ENCODE measurements around the gene STRBP.

STRBP gene

GRCh38 chr9:123266655-123267399, 1.6 kb downstream of the STRBP start:
- no peak overlapping the region for H3K27ac ChIP-seq (ENCODE audit: low read depth, low read length)
- peaks cover 11% of the 10 kb centered on the region; the same call in 1 of the 2 replicates for H3K27me3 ChIP-seq (ENCODE audit: control insufficient read depth, insufficient read depth, low read length)
- H3K36me3 ChIP-seq (ENCODE audit: control insufficient read depth, insufficient read depth, low read length), result no peaks in the 10 kb centered on the region
- peak overlapping the region; percentile 23 for H3K9ac ChIP-seq (ENCODE audit: low read length)
- no peaks in the 10 kb centered on the region for H3K9me3 ChIP-seq (ENCODE audit: control insufficient read depth, insufficient read depth, low read depth, low read length)
- peaks cover 28% of the 10 kb centered on the region for H3K4me1 ChIP-seq (ENCODE audit: control insufficient read depth, insufficient read depth, low read length)
- H3K4me3 ChIP-seq (ENCODE audit: low read depth, low read length), result peak overlapping the region; percentile 84

DNA sequence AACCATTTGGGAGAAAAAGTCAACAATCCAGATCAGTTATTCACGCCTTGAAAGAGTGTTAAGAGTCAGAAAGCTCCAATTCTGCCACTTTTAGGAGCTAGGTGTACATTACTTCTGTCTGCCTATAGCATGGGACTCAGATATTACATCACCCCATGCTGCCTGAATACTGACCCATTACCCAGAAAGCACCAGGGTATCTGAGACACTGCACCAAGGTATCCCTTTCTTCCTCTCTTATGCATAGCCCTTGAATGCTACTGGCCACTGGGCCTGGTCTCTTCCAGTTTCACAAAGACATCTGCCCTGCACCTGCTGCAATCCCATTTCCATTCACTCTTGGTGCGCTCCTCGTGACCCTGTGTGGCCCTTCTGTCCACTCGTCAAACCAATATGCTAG, 2.6 kb downstream of the STRBP start:
- H3K36me3 ChIP-seq (ENCODE audit: control insufficient read depth, insufficient read depth, low read length), result no peaks in the 10 kb centered on the region
- H3K27ac ChIP-seq (ENCODE audit: low read depth, low read length), result no peak overlapping the region
- no peaks in the 10 kb centered on the region for H3K9me3 ChIP-seq (ENCODE audit: control insufficient read depth, insufficient read depth, low read depth, low read length)
- H3K27me3 ChIP-seq (ENCODE audit: control insufficient read depth, insufficient read depth, low read length), result peaks cover 11% of the 10 kb centered on the region; the same call in 1 of the 2 replicates
- no peak overlapping the region; the same call in 1 of the 2 replicates for H3K4me3 ChIP-seq (ENCODE audit: low read depth, low read length)
- no peak overlapping the region for H3K9ac ChIP-seq (ENCODE audit: low read length)
- peaks cover 28% of the 10 kb centered on the region for H3K4me1 ChIP-seq (ENCODE audit: control insufficient read depth, insufficient read depth, low read length)

- Histone ChIP-seq H3K4me1 (ENCODE audit: control insufficient read depth, insufficient read depth, low read length) (peaks cover 28% of the 10 kb centered on the region), H3K4me3 (ENCODE audit: low read depth, low read length) (no peak overlapping the region), H3K9ac (ENCODE audit: low read length) (no peak overlapping the region), H3K27ac (ENCODE audit: low read depth, low read length) (no peak overlapping the region), H3K36me3 (ENCODE audit: control insufficient read depth, insufficient read depth, low read length) (no peaks in the 10 kb centered on the region), H3K27me3 (ENCODE audit: control insufficient read depth, insufficient read depth, low read length) (peaks cover 2% of the 10 kb centered on the region; the same call in 1 of the 2 replicates), H3K9me3 (ENCODE audit: control insufficient read depth, insufficient read depth, low read depth, low read length) (no peaks in the 10 kb centered on the region)
Observed at GRCh38 chr9:123263227-123263626, 5.2 kb downstream of the STRBP start.

GRCh38 chr9:123262338-123262737, 6.0 kb downstream of the STRBP start:
- no peak overlapping the region for H3K9ac ChIP-seq (ENCODE audit: low read length)
- no peak overlapping the region for H3K4me3 ChIP-seq (ENCODE audit: low read depth, low read length)
- no peaks in the 10 kb centered on the region for H3K9me3 ChIP-seq (ENCODE audit: control insufficient read depth, insufficient read depth, low read depth, low read length)
- H3K27me3 ChIP-seq (ENCODE audit: control insufficient read depth, insufficient read depth, low read length), result peaks cover 2% of the 10 kb centered on the region; the same call in 1 of the 2 replicates
- H3K27ac ChIP-seq (ENCODE audit: low read depth, low read length), result no peak overlapping the region
- H3K4me1 ChIP-seq (ENCODE audit: control insufficient read depth, insufficient read depth, low read length), result peaks cover 28% of the 10 kb centered on the region
- H3K36me3 ChIP-seq (ENCODE audit: control insufficient read depth, insufficient read depth, low read length), result no peaks in the 10 kb centered on the region

DNA sequence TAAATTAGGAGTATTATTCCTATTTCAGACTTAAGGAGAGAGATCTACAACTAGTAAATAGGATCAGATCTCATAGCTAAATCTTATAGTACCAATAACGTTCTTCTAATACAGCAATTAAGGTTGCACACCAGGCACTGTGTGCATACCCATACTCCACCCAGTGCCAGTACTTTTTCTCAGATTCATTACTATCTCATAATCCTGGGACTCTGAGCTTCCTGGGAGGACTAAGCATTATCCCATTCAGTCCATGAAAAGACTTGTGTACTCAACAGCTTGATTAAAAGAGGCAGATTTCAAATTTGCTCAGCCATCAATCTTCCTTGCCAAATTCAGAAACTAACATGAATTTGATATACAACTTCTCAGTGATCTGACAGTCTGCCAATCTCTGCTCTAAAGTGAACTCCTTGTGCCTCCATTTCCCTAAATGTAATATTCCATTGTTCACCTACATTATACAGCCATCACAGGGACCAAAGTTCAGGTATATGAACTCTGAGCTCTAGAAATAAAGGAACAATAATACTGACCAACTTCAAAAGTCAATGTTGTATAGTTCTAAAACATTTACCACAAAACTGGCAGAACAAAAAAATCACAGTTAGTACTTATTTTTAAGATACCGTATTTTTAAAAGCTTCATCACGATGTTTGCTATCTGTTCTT, 7.2 kb downstream of the STRBP start:
- H3K4me3 ChIP-seq (ENCODE audit: low read depth, low read length), result no peak overlapping the region
- H3K9me3 ChIP-seq (ENCODE audit: control insufficient read depth, insufficient read depth, low read depth, low read length), result no peaks in the 10 kb centered on the region
- no peaks in the 10 kb centered on the region for H3K36me3 ChIP-seq (ENCODE audit: control insufficient read depth, insufficient read depth, low read length)
- no peak overlapping the region for H3K27ac ChIP-seq (ENCODE audit: low read depth, low read length)
- H3K27me3 ChIP-seq (ENCODE audit: control insufficient read depth, insufficient read depth, low read length), result no peaks in the 10 kb centered on the region
- H3K9ac ChIP-seq (ENCODE audit: low read length), result no peak overlapping the region
- H3K4me1 ChIP-seq (ENCODE audit: control insufficient read depth, insufficient read depth, low read length), result peaks cover 18% of the 10 kb centered on the region; the same call in 1 of the 2 replicates

GRCh38 chr9:123260340-123260739, 8.0 kb downstream of the STRBP start:
- Histone ChIP-seq H3K9me3 (ENCODE audit: control insufficient read depth, insufficient read depth, low read depth, low read length) (no peaks in the 10 kb centered on the region), H3K4me1 (ENCODE audit: control insufficient read depth, insufficient read depth, low read length) (peaks cover 13% of the 10 kb centered on the region; the same call in 1 of the 2 replicates), H3K9ac (ENCODE audit: low read length) (no peak overlapping the region), H3K27me3 (ENCODE audit: control insufficient read depth, insufficient read depth, low read length) (no peaks in the 10 kb centered on the region), H3K36me3 (ENCODE audit: control insufficient read depth, insufficient read depth, low read length) (no peaks in the 10 kb centered on the region), H3K4me3 (ENCODE audit: low read depth, low read length) (no peak overlapping the region), H3K27ac (ENCODE audit: low read depth, low read length) (no peak overlapping the region)

DNA sequence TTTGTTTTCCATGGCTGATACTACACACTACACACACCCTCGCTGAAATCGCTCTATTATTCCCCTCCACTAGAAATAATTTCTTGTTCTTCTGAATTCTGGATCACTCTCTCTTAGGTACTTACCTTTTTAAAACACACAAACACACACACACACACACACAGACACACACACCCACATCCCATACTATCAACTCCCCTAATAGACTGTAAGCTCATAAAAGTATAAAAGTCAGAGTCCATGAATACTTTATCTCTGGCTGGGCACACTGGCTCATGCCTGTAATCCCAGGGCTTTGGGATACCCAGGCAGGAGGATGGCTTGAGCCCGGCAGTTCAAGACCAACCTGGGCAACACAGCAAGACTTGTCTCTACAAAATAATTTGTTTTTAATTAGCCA, 11.1 kb downstream of the STRBP start:
- Histone ChIP-seq H3K4me3 (ENCODE audit: low read depth, low read length) (no peak overlapping the region), H3K27ac (ENCODE audit: low read depth, low read length) (no peak overlapping the region), H3K36me3 (ENCODE audit: control insufficient read depth, insufficient read depth, low read length) (no peaks in the 10 kb centered on the region), H3K27me3 (ENCODE audit: control insufficient read depth, insufficient read depth, low read length) (no peaks in the 10 kb centered on the region), H3K4me1 (ENCODE audit: control insufficient read depth, insufficient read depth, low read length) (no peaks in the 10 kb centered on the region), H3K9me3 (ENCODE audit: control insufficient read depth, insufficient read depth, low read depth, low read length) (no peaks in the 10 kb centered on the region), H3K9ac (ENCODE audit: low read length) (no peak overlapping the region)

DNA sequence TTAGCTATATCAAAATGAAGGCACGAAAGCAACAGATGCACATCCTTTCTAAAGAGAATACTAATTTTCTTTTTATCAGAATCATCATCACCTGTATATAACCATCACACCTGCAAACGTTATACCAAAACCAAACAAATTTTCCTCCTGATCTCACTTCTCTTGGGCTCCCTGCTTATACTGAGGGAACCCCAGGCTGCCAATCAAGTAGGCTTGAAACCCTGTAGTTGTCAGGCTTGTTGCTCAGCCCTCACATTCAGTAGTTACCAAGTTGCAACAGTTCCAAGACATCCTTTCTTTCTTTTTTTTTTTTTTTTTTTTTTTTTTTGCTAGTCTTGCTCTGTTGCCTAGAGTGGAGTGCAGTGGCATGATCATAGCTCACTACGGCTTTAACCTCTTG, 12.7 kb downstream of the STRBP start:
- Histone ChIP-seq H3K9me3 (ENCODE audit: control insufficient read depth, insufficient read depth, low read depth, low read length) (no peaks in the 10 kb centered on the region), H3K27ac (ENCODE audit: low read depth, low read length) (no peak overlapping the region)

GRCh38 chr9:123253204-123253603, 15.2 kb downstream of the STRBP start:
- H3K4me3 ChIP-seq (ENCODE audit: low read depth, low read length), result no peak overlapping the region
- H3K36me3 ChIP-seq (ENCODE audit: control insufficient read depth, insufficient read depth, low read length), result no peaks in the 10 kb centered on the region
- no peaks in the 10 kb centered on the region for H3K9me3 ChIP-seq (ENCODE audit: control insufficient read depth, insufficient read depth, low read depth, low read length)
- H3K9ac ChIP-seq (ENCODE audit: low read length), result no peak overlapping the region
- no peaks in the 10 kb centered on the region for H3K4me1 ChIP-seq (ENCODE audit: control insufficient read depth, insufficient read depth, low read length)
- no peaks in the 10 kb centered on the region for H3K27me3 ChIP-seq (ENCODE audit: control insufficient read depth, insufficient read depth, low read length)
- H3K27ac ChIP-seq (ENCODE audit: low read depth, low read length), result no peak overlapping the region

More for the DNA sequence above, 12.7 kb downstream of the STRBP start:
- Histone ChIP-seq H3K4me3 (ENCODE audit: low read depth, low read length) (no peak overlapping the region), H3K36me3 (ENCODE audit: control insufficient read depth, insufficient read depth, low read length) (no peaks in the 10 kb centered on the region), H3K27me3 (ENCODE audit: control insufficient read depth, insufficient read depth, low read length) (no peaks in the 10 kb centered on the region), H3K4me1 (ENCODE audit: control insufficient read depth, insufficient read depth, low read length) (no peaks in the 10 kb centered on the region), H3K9ac (ENCODE audit: low read length) (no peak overlapping the region)

GRCh38 chr9:123251741-123252140, 16.6 kb downstream of the STRBP start:
- Histone ChIP-seq H3K27ac (ENCODE audit: low read depth, low read length) (no peak overlapping the region), H3K36me3 (ENCODE audit: control insufficient read depth, insufficient read depth, low read length) (no peaks in the 10 kb centered on the region), H3K9me3 (ENCODE audit: control insufficient read depth, insufficient read depth, low read depth, low read length) (no peaks in the 10 kb centered on the region), H3K4me3 (ENCODE audit: low read depth, low read length) (no peak overlapping the region), H3K4me1 (ENCODE audit: control insufficient read depth, insufficient read depth, low read length) (no peaks in the 10 kb centered on the region), H3K27me3 (ENCODE audit: control insufficient read depth, insufficient read depth, low read length) (no peaks in the 10 kb centered on the region), H3K9ac (ENCODE audit: low read length) (no peak overlapping the region)

DNA sequence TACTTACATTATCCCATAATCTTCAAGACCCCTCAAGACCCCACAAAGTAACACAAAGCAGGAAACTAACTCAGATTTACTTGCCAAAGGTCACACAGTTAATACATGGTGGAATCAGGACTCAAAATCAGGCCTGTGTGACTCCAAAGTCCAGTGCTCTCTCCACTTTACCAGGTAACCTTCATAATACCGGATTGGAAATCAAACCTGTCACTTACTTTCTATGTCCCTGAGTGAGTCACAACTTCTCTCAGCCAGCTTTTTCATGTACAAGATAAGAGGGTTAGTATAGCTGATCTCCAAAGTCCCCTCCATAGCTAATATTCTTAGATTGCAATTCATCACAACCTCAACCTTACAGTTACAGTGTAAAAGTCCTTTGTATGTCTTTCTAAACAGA, 17.1 kb downstream of the STRBP start:
- Histone ChIP-seq H3K4me3 (ENCODE audit: low read depth, low read length) (no peak overlapping the region), H3K27ac (ENCODE audit: low read depth, low read length) (no peak overlapping the region)

More for the DNA sequence above, 17.1 kb downstream of the STRBP start:
- Histone ChIP-seq H3K9ac (ENCODE audit: low read length) (no peak overlapping the region), H3K36me3 (ENCODE audit: control insufficient read depth, insufficient read depth, low read length) (no peaks in the 10 kb centered on the region), H3K9me3 (ENCODE audit: control insufficient read depth, insufficient read depth, low read depth, low read length) (no peaks in the 10 kb centered on the region), H3K4me1 (ENCODE audit: control insufficient read depth, insufficient read depth, low read length) (no peaks in the 10 kb centered on the region), H3K27me3 (ENCODE audit: control insufficient read depth, insufficient read depth, low read length) (no peaks in the 10 kb centered on the region)
